Neural cell (in vitro differentiated cells): ENCODE results near the gene PRLH. TPM values are rescaled to one million over a fixed set of nuclear protein-coding genes. Genes with fewer than 3 reads are reported as not detected.

Experiments used
- H2AFZ ChIP-seq: fragments of 200-600, 300-800 bp; sonication (generic), shearing (Covaris generic); 2 replicates; pipeline ENCODE4 v1.6.0; 2014; ENCODE audit warnings: low read depth, mild to moderate bottlenecking, antibody characterized with exemption, low read length, moderate library complexity
- H3F3A ChIP-seq: fragments of 200-600 bp; shearing (Covaris generic); 2 replicates; pipeline ENCODE4 v1.6.1; 2016; ENCODE audit warnings: mild to moderate bottlenecking, moderate library complexity, mixed read lengths, antibody characterized with exemption, low read length; ENCODE audit not compliant: insufficient read depth, poor library complexity, severe bottlenecking
- H3K27ac ChIP-seq: fragments of 200-600, 300-800 bp; sonication (generic), shearing (Covaris generic); 2 replicates; pipeline ENCODE4 v1.5.1; 2014; ENCODE audit warnings: mild to moderate bottlenecking, low read length, moderate library complexity
- H3K27me3 ChIP-seq: fragments of 300-800, 200-600 bp; sonication (generic), shearing (Covaris generic); 2 replicates; pipeline ENCODE4 v1.6.0; 2014; ENCODE audit warnings: mild to moderate bottlenecking, low read depth, low read length, moderate library complexity; ENCODE audit not compliant: insufficient read depth
- H3K36me3 ChIP-seq: fragments of 300-800, 200-600 bp; sonication (generic), shearing (Covaris generic); 2 replicates; pipeline ENCODE4 v1.5.1; 2014; ENCODE audit warnings: mild to moderate bottlenecking, antibody characterized with exemption, low read length, moderate library complexity; ENCODE audit not compliant: insufficient read depth
- H3K4me2 ChIP-seq: fragments of 300-800, 200-600 bp; sonication (generic), shearing (Covaris generic); 2 replicates; pipeline ENCODE4 v1.6.0; 2014; ENCODE audit warnings: mild to moderate bottlenecking, low read length
- H3K4me3 ChIP-seq: fragments of 300-800, 200-600 bp; sonication (generic), shearing (Covaris generic); 2 replicates; pipeline ENCODE4 v1.5.1; 2014; ENCODE audit warnings: mild to moderate bottlenecking, low read length, moderate library complexity
- H3K79me2 ChIP-seq: fragments of 200-600 bp; shearing (Covaris generic); replicated peaks from 2 replicates; pipeline ENCODE4 v1.6.0; 2014; ENCODE audit warnings: mild to moderate bottlenecking, low read length, moderate library complexity; ENCODE audit not compliant: insufficient read depth
- H3K9ac ChIP-seq: fragments of 300-800, 200-600 bp; sonication (generic), shearing (Covaris generic); 2 replicates; pipeline ENCODE4 v1.6.1; 2016; ENCODE audit warnings: mild to moderate bottlenecking, low read length, mixed read lengths
- H3K9me2 ChIP-seq: fragments of 200-600 bp; shearing (Covaris generic); 2 replicates; pipeline ENCODE4 v1.6.1; 2016; ENCODE audit warnings: mild to moderate bottlenecking, low read length, mixed read lengths; ENCODE audit not compliant: insufficient read depth
- H3K9me3 ChIP-seq: fragments of 200-600, 300-800 bp; sonication (generic), shearing (Covaris generic); 2 replicates; pipeline ENCODE4 v1.6.1; 2016; ENCODE audit warnings: mild to moderate bottlenecking, mixed run types, low read length, moderate library complexity, mixed read lengths
- H4K20me1 ChIP-seq: fragments of 200-600 bp; shearing (Covaris generic); 2 replicates; pipeline ENCODE4 v1.6.1; 2016; ENCODE audit warnings: mild to moderate bottlenecking, mixed run types; ENCODE audit not compliant: insufficient read depth
- CTCF ChIP-seq: fragments of 450-650 bp; IDR thresholded peaks from 2 replicates; pipeline ENCODE4 v1.5.1; 2014; ENCODE audit warnings: antibody characterized with exemption, mild to moderate bottlenecking, moderate library complexity; ENCODE audit not compliant: poor library complexity, severe bottlenecking
- EP300 ChIP-seq: fragments of 450-650 bp; conservative IDR thresholded peaks from 2 replicates; pipeline ENCODE4 v1.6.1; 2014; ENCODE audit warnings: antibody characterized with exemption, mild to moderate bottlenecking, moderate library complexity; ENCODE audit not compliant: poor library complexity, severe bottlenecking
- EZH2 ChIP-seq: fragments of 200-600, 300-800 bp; shearing (Covaris generic), sonication (generic); IDR thresholded peaks from 2 replicates; pipeline ENCODE4 v1.6.1; 2014; ENCODE audit warnings: antibody characterized with exemption, low read length, borderline replicate concordance, mild to moderate bottlenecking; ENCODE audit not compliant: insufficient read depth, poor library complexity, severe bottlenecking
- MXI1 ChIP-seq: fragments of 450-650 bp; conservative IDR thresholded peaks from 2 replicates; pipeline ENCODE4 v1.6.1; 2014; ENCODE audit warnings: antibody characterized with exemption, mild to moderate bottlenecking; ENCODE audit not compliant: poor library complexity, severe bottlenecking
- POLR2AphosphoS5 ChIP-seq: IDR thresholded peaks from 2 replicates; pipeline ENCODE4 v1.6.1; 2012
- RAD21 ChIP-seq: fragments of 450-650 bp; conservative IDR thresholded peaks from 2 replicates; pipeline ENCODE4 v1.6.1; 2014; ENCODE audit warnings: antibody characterized with exemption, mild to moderate bottlenecking, moderate library complexity
- REST ChIP-seq: IDR thresholded peaks from 2 replicates; pipeline ENCODE4 v1.6.1; 2012; ENCODE audit warnings: borderline replicate concordance
- SMC3 ChIP-seq: fragments of 450-650 bp; conservative IDR thresholded peaks from 2 replicates; pipeline ENCODE4 v1.6.1; 2014; ENCODE audit warnings: antibody characterized with exemption, mild to moderate bottlenecking, moderate library complexity; ENCODE audit not compliant: poor library complexity
- TAF1 ChIP-seq: IDR thresholded peaks from 2 replicates; pipeline ENCODE4 v1.6.1; 2012; ENCODE audit warnings: low read depth
- polyA plus RNA-seq: library from polyadenylated mRNA; depleted of rRNA; stranded (reverse); fragments of >200 nt; gene quantifications from 2 replicates; pipeline ENCODE4 v1.2.3, GENCODE V29; 2014

PRLH gene
- polyA plus RNA-seq, 1 donor from 2014 or later = not detected

- Histone ChIP-seq H3K27me3 (no peaks in the 10 kb centered on the region), H3K4me3 (no peak overlapping the region), H4K20me1 (no peaks in the 10 kb centered on the region), H3K9me2 (no peaks in the 10 kb centered on the region), H3K27ac (no peak overlapping the region), H3K4me2 (no peak overlapping the region), H2AFZ (no peak overlapping the region), H3K9ac (no peak overlapping the region), H3K36me3 (no peaks in the 10 kb centered on the region), H3F3A (no peaks in the 10 kb centered on the region), H3K9me3 (no peaks in the 10 kb centered on the region), H3K79me2 (no peaks in the 10 kb centered on the region)
- TF ChIP-seq TAF1 (no peak), EP300 (no peak), CTCF (no peak), EZH2 (no peak), RAD21 (no peak), POLR2AphosphoS5 (no peak), REST (no peak), MXI1 (no peak), SMC3 (no peak)
These were observed 34.2 kb upstream of the PRLH start for GRCh38 chr2:237532160-237532559.

- Histone ChIP-seq H3K27me3 (no peaks in the 10 kb centered on the region), H3K27ac (no peak overlapping the region), H3K9me2 (no peaks in the 10 kb centered on the region), H3K9ac (no peak overlapping the region), H2AFZ (no peak overlapping the region), H3K9me3 (no peaks in the 10 kb centered on the region), H3K79me2 (no peaks in the 10 kb centered on the region), H3K4me3 (no peak overlapping the region), H4K20me1 (no peaks in the 10 kb centered on the region), H3F3A (no peaks in the 10 kb centered on the region), H3K4me2 (no peak overlapping the region), H3K36me3 (no peaks in the 10 kb centered on the region)
- TF ChIP-seq MXI1 = no peak
- no peak for TF ChIP-seq POLR2AphosphoS5
- TF ChIP-seq REST = no peak
- TF ChIP-seq TAF1 = no peak
- TF ChIP-seq EZH2 = no peak
These were observed 32.7 kb upstream of the PRLH start for GRCh38 chr2:237533668-237534161.
